ENCODE results near the gene MAG. TPM values are rescaled to one million over a fixed set of nuclear protein-coding genes. Genes with fewer than 3 reads are reported as not detected.

Gene MAG
- total RNA-seq, 1 donor from 2014 or later, result not detected

- DNase-seq (ENCODE audit: low read depth), result no peak
These were observed 49.0 kb downstream of the MAG start for GRCh38 chr19:35341006-35341405.

GRCh38 chr19:35341565-35342225 lies 49.7 kb downstream of the MAG start:
- no peak for DNase-seq (ENCODE audit: low read depth)

GRCh38 chr19:35342430-35342829 lies 50.5 kb downstream of the MAG start:
- no peak for DNase-seq (ENCODE audit: low read depth)

GRCh38 chr19:35344511-35345031 lies 52.6 kb downstream of the MAG start:
- DNase-seq (ENCODE audit: low read depth), result no peak

- DNase-seq (ENCODE audit: low read depth), result no peak
These were observed 53.7 kb downstream of the MAG start for GRCh38 chr19:35345671-35346111.

GRCh38 chr19:35346193-35347052 lies 54.5 kb downstream of the MAG start:
- no peak for DNase-seq (ENCODE audit: low read depth)

- no peak for DNase-seq (ENCODE audit: low read depth)
These were observed 55.4 kb downstream of the MAG start, which contains the start of gene FFAR1 for GRCh38 chr19:35347171-35347929. Gene FFAR1 (plus strand): TSS chr19:35347902. CDS start chr19:35351552, 3,650 bp downstream.

- DNase-seq (ENCODE audit: low read depth), result no peak
These were observed 56.0 kb downstream of the MAG start for GRCh38 chr19:35347930-35348298.

GRCh38 chr19:35348911-35349611 lies 57.1 kb downstream of the MAG start:
- DNase-seq (ENCODE audit: low read depth), result no peak

- DNase-seq (ENCODE audit: low read depth), result no peak
These were observed 57.9 kb downstream of the MAG start for GRCh38 chr19:35349614-35350521.

- DNase-seq (ENCODE audit: low read depth), result no peak
These were observed 58.6 kb downstream of the MAG start for GRCh38 chr19:35350591-35350990.

- no peak for DNase-seq (ENCODE audit: low read depth)
These were observed 59.6 kb downstream of the MAG start for GRCh38 chr19:35351411-35352176.

GRCh38 chr19:35352177-35352447 lies 60.2 kb downstream of the MAG start:
- DNase-seq (ENCODE audit: low read depth), result no peak

GRCh38 chr19:35352448-35353304 lies 60.7 kb downstream of the MAG start:
- DNase-seq (ENCODE audit: low read depth), result peak; percentile 69

- DNase-seq (ENCODE audit: low read depth), result no peak
These were observed 61.7 kb downstream of the MAG start for GRCh38 chr19:35353635-35354034.

GRCh38 chr19:35354898-35355297 lies 62.9 kb downstream of the MAG start:
- DNase-seq (ENCODE audit: low read depth), result no peak

GRCh38 chr19:35355791-35356460 lies 64.0 kb downstream of the MAG start:
- no peak for DNase-seq (ENCODE audit: low read depth)
